B cell (primary cell): Measurements from ENCODE around the gene MPEG1. TPM values are rescaled to one million over a fixed set of nuclear protein-coding genes. Genes with fewer than 3 reads are reported as not detected.

ENCODE experiments used
- ATAC-seq: fragments of 200-7000 bp; cut with Tn5 transposase; one replicate; pipeline ENCODE4 v1.10.0; 2021; ENCODE audit warnings: low read depth, mild to moderate bottlenecking, moderate number of reproducible peaks, moderate library complexity
- CTCF ChIA-PET: fragments of 350-600 bp; sonication (Branson Sonifier 250); formaldehyde crosslinking; loops from one replicate; lab custom pipeline; 2021; ENCODE audit warnings: antibody characterized with exemption, inconsistent platforms; lab: Charles Lee
- POLR2A ChIA-PET: fragments of 350-600 bp; sonication (Branson Sonifier 250); formaldehyde crosslinking; loops from one replicate; lab custom pipeline; 2021; ENCODE audit warnings: antibody characterized with exemption; lab: Charles Lee
- DNase-seq: peaks from one replicate; pipeline ENCODE4 v3.0.0; 2013
- H2AFZ ChIP-seq: 2 replicates; pipeline ENCODE4 v1.6.1; 2012; ENCODE audit warnings: mild to moderate bottlenecking, low read depth, low read length; ENCODE audit not compliant: insufficient read depth, poor library complexity, severe bottlenecking
- H3K27ac ChIP-seq, 2 donors: 1 replicate in 1 of 2; 2 replicates in 1 of 2; pipeline ENCODE4 v1.5.1; 2012 to 2013; ENCODE audit warnings: low read length in 2 of 2, mild to moderate bottlenecking in 2 of 2, moderate library complexity in 1 of 2
- H3K27me3 ChIP-seq, 4 experiments: fragments of 200-600 bp in 1 of 4; sonication (generic) in 1 of 4; replicated peaks in 1 of 4; 1 replicate in 2 of 4; 2 replicates in 2 of 4; pipeline versions ENCODE4 v1.6.1 to v1.7.0; 2013 to 2016; ENCODE audit warnings: low read length in 3 of 4, mild to moderate bottlenecking in 2 of 4, mixed read lengths in 1 of 4, moderate library complexity in 1 of 4; ENCODE audit not compliant: insufficient read depth in 4 of 4, control insufficient read depth in 3 of 4; ENCODE audit errors: control extremely low read depth in 1 of 4
- H3K36me3 ChIP-seq, 2 experiments: replicated peaks in 1 of 2; 1 replicate in 1 of 2; 2 replicates in 1 of 2; pipeline versions ENCODE4 v1.6.1 to v1.7.1; 2013; ENCODE audit warnings: low read length in 1 of 2; ENCODE audit not compliant: insufficient read depth in 2 of 2, control insufficient read depth in 1 of 2; ENCODE audit errors: control extremely low read depth in 1 of 2, extremely low read depth in 1 of 2
- H3K4me1 ChIP-seq, 2 donors: fragments of 200-600 bp in 1 of 2; sonication (generic) in 1 of 2; 1 replicate in 1 of 2; 2 replicates in 1 of 2; pipeline versions ENCODE4 v1.5.1 to v1.6.1; 2013 to 2017; ENCODE audit warnings: low read length in 2 of 2; ENCODE audit not compliant: control insufficient read depth in 2 of 2, insufficient read depth in 2 of 2
- H3K4me2 ChIP-seq: replicated peaks from 2 replicates; pipeline ENCODE3; 2012; ENCODE audit warnings: mild to moderate bottlenecking, low read depth, low read length; ENCODE audit not compliant: poor library complexity, severe bottlenecking
- H3K4me3 ChIP-seq, 5 experiments: fragments of 200-600 bp in 1 of 5; sonication (generic) in 1 of 5; 1 replicate in 3 of 5; 2 replicates in 2 of 5; pipeline versions ENCODE4 v1.5.1 to v1.7.0; 2011 to 2016; ENCODE audit warnings: low read length in 4 of 5, mild to moderate bottlenecking in 4 of 5, low read depth in 2 of 5, control low read depth in 1 of 5, moderate library complexity in 1 of 5; ENCODE audit not compliant: insufficient read depth in 1 of 5; ENCODE audit errors: control extremely low read depth in 1 of 5, extremely low read depth in 1 of 5
- H3K79me2 ChIP-seq: fragments of 200-600 bp; sonication (generic); one replicate; pipeline ENCODE4 v1.6.0; 2016; ENCODE audit warnings: low read length; ENCODE audit not compliant: control insufficient read depth, insufficient read depth
- H3K9ac ChIP-seq: fragments of 200-600 bp; sonication (generic); 2 replicates; pipeline ENCODE4 v1.6.1; 2017; ENCODE audit warnings: mild to moderate bottlenecking, low read length, moderate library complexity
- H3K9me3 ChIP-seq, 3 donors: one replicate each; pipeline versions ENCODE4 v1.6.1 to v1.7.1; 2013; ENCODE audit warnings: low read length in 2 of 3; ENCODE audit not compliant: control insufficient read depth in 2 of 3, insufficient read depth in 1 of 3; ENCODE audit errors: control extremely low read depth in 1 of 3
- H4K20me1 ChIP-seq: 2 replicates; pipeline ENCODE4 v1.6.0; 2012; ENCODE audit warnings: mild to moderate bottlenecking, low read length; ENCODE audit not compliant: insufficient read depth, control insufficient read depth, poor library complexity, severe bottlenecking
- H3K27ac Mint-ChIP-seq: one replicate; pipeline ENCODE4 v1.8.0; 2021; ENCODE audit warnings: mixed read lengths
- H3K27me3 Mint-ChIP-seq: one replicate; pipeline ENCODE4 v1.8.0; 2021; ENCODE audit warnings: mixed read lengths
- H3K4me1 Mint-ChIP-seq: one replicate; pipeline ENCODE4 v1.8.0; 2021; ENCODE audit warnings: mixed read lengths
- H3K4me3 Mint-ChIP-seq: one replicate; pipeline ENCODE4 v1.8.0; 2021; ENCODE audit warnings: mixed read lengths
- H3K9me3 Mint-ChIP-seq: one replicate; pipeline ENCODE4 v1.8.0; 2022; ENCODE audit warnings: mixed read lengths; ENCODE audit not compliant: insufficient read depth
- EZH2 ChIP-seq: IDR thresholded peaks from 2 replicates; pipeline ENCODE4 v1.6.1; 2012; ENCODE audit warnings: borderline replicate concordance, low read depth, mild to moderate bottlenecking, moderate library complexity, low read length; ENCODE audit not compliant: insufficient read depth, poor library complexity, severe bottlenecking
- WGBS: methylation state at CpG from one replicate; pipeline ENCODE4 v1.1.5; 2013; ENCODE audit warnings: missing lambda C conversion rate; ENCODE audit not compliant: insufficient coverage; 5-methylcytosine and 5-hydroxymethylcytosine counted together
- intact Hi-C: fragments of 100-400 bp; cut with micrococcal nuclease; formaldehyde crosslinking; loops from one replicate; pipeline ENCODE4 v1.10.0; 2022
- polyA plus RNA-seq: library from polyadenylated mRNA; depleted of rRNA; stranded (reverse); fragments of >200 nt; gene quantifications from 2 replicates; pipeline ENCODE4 v1.2.3, GENCODE V29; 2012
- total RNA-seq, 2 donors: library from RNA; stranded (reverse); fragments of 120-200 nt in 1 of 2; gene quantifications; 1 replicate in 1 of 2; 2 replicates in 1 of 2; pipeline versions ENCODE4 v1.2.3 to v1.2.4, GENCODE V29; 2013 to 2022
- TF ChIP-seq, protein P1 (sequence below): fragments of 200-600 bp; IDR thresholded peaks from one replicate; pipeline ENCODE4 v1.8.0; 2022; ENCODE audit warnings: antibody characterized with exemption, mild to moderate bottlenecking

Gene MPEG1
- total and polyA plus RNA-seq, 2 donors (not counting 1 experiment from before 2014, with no cell fraction given) = 27.7 to 151 TPM

- Histone ChIP-seq H3K27ac (no peak overlapping the region), H3K4me1 (peaks cover 16 to 19% of the 10 kb centered on the region in 2 donors), H3K4me3 (no peak overlapping the region), H3K4me2 (no peak overlapping the region), H3K27me3 (no peaks in the 10 kb centered on the region), H2AFZ (no peak overlapping the region), H3K79me2 (peaks cover 88% of the 10 kb centered on the region), H4K20me1 (peaks cover 60% of the 10 kb centered on the region), H3K9ac (no peak overlapping the region), H3K36me3 (peaks cover 3 to 43% of the 10 kb centered on the region in 2 experiments), H3K9me3 (peaks cover 0 to 9% (median 7%) of the 10 kb centered on the region in 3 donors)
- no peak for DNase-seq
- ChIA-PET POLR2A (no interaction called here), CTCF (interaction anchor here (1.0 to 18.8 kb wide), 3 partner anchors 5 to 24 kb away, joined by 5 to 215 read pairs (median 215); partner anchors contain the start of gene DTX4)
- no peak for ATAC-seq
- intact Hi-C loops = loop anchor here (10.0 kb wide), 1 partner anchor 486 kb away; the partner anchor contains the start of gene PATL1
- TF ChIP-seq EZH2 = no peak
- TF ChIP-seq, protein P1, sequence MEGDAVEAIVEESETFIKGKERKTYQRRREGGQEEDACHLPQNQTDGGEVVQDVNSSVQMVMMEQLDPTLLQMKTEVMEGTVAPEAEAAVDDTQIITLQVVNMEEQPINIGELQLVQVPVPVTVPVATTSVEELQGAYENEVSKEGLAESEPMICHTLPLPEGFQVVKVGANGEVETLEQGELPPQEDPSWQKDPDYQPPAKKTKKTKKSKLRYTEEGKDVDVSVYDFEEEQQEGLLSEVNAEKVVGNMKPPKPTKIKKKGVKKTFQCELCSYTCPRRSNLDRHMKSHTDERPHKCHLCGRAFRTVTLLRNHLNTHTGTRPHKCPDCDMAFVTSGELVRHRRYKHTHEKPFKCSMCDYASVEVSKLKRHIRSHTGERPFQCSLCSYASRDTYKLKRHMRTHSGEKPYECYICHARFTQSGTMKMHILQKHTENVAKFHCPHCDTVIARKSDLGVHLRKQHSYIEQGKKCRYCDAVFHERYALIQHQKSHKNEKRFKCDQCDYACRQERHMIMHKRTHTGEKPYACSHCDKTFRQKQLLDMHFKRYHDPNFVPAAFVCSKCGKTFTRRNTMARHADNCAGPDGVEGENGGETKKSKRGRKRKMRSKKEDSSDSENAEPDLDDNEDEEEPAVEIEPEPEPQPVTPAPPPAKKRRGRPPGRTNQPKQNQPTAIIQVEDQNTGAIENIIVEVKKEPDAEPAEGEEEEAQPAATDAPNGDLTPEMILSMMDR = no peak
- Mint-ChIP-seq H3K27me3 (no peaks in the 10 kb centered on the region), H3K9me3 (peaks cover 8% of the 10 kb centered on the region), H3K4me3 (no peak overlapping the region), H3K4me1 (peaks cover 26% of the 10 kb centered on the region), H3K27ac (no peak overlapping the region)
These were observed 34.3 kb downstream of the MPEG1 start for GRCh38 chr11:59178402-59178801.

DNA sequence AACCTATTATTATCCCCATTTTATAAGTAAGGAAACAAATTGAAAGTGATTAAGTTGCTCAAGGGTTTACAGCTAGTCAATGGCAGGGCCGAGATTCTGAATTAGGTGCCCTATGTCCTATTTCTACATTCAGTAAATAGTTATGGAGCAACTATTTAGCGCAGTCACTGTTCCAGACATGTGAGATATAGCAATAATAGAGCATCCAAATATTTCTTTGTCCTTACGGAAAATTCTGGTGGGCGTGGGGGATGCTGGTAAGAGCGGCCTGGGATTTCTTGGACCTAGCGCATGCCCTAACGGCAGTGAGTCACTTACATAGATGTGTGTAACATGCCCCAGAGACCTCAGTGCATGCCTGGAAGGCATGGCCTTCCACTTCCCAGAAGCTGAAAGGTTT lies 36.4 kb downstream of the MPEG1 start:
- peaks cover 3 to 22% of the 10 kb centered on the region in 2 experiments for H3K36me3 ChIP-seq
- H3K4me3 Mint-ChIP-seq = no peak overlapping the region
- H3K9me3 Mint-ChIP-seq = peaks cover 8% of the 10 kb centered on the region
- H3K4me1 ChIP-seq = peaks cover 20 to 24% of the 10 kb centered on the region in 2 donors
- POLR2A ChIA-PET = interaction anchor here (0.7 kb wide), 2 partner anchors 232 to 593 kb away, joined by 6 to 7 read pairs; no protein-coding TSS in a partner anchor
- H4K20me1 ChIP-seq = peaks cover 42% of the 10 kb centered on the region
- H3K27ac Mint-ChIP-seq = no peak overlapping the region
- DNase-seq = no peak
- H3K4me2 ChIP-seq = no peak overlapping the region
- H2AFZ ChIP-seq = no peak overlapping the region
- no peak overlapping the region for H3K27ac ChIP-seq
- peaks cover 80% of the 10 kb centered on the region for H3K79me2 ChIP-seq
- intact Hi-C loops = loop anchor here (10.0 kb wide), 1 partner anchor 488 kb away; the partner anchor contains the start of gene PATL1
- H3K27me3 ChIP-seq = no peaks in the 10 kb centered on the region
- no peak overlapping the region for H3K4me3 ChIP-seq
- peaks cover 30% of the 10 kb centered on the region for H3K4me1 Mint-ChIP-seq
- no peak for ATAC-seq
- H3K9ac ChIP-seq = no peak overlapping the region
- CTCF ChIA-PET = interaction anchor here (0.7 to 11.2 kb wide), 5 partner anchors 11 to 50 kb away, joined by 3 to 215 read pairs (median 6); no protein-coding TSS in a partner anchor
- 89% methylated on average over 5 of the region's 7 CpGs for WGBS
- no peaks in the 10 kb centered on the region for H3K27me3 Mint-ChIP-seq
- peaks cover 0 to 9% (median 7%) of the 10 kb centered on the region in 3 donors for H3K9me3 ChIP-seq
- no peak for TF ChIP-seq EZH2
- TF ChIP-seq, protein P1 = no peak
